Measurements from ENCODE around the gene EXOC2.

GRCh38 chr6:508614-509013, 184.3 kb downstream of the EXOC2 start:
- TF ChIP-seq CTCF (IDR thresholded peaks at IDR 0.05) (no peak), POLR2A (IDR thresholded peaks at IDR 0.05) (no peak)

Measured in thyroid gland (tissue), 4 donors.